HEK293T (cell line): ENCODE measurements around the gene PADI4.

ENCODE experiments used
- BHLHE40 ChIP-seq: fragments of 450-650 bp; IDR thresholded peaks from 2 replicates; pipeline ENCODE4 v1.6.1; 2016; ENCODE audit warnings: mild to moderate bottlenecking, moderate library complexity, borderline replicate concordance
- CTBP1 ChIP-seq: fragments of 450-650 bp; IDR thresholded peaks from 2 replicates; pipeline ENCODE4 v1.6.1; 2016; ENCODE audit warnings: borderline replicate concordance
- ELF4 ChIP-seq: fragments of 450-650 bp; IDR thresholded peaks from 2 replicates; pipeline ENCODE4 v1.6.1; 2017; ENCODE audit warnings: antibody characterized with exemption
- FOXA1 ChIP-seq: fragments of 450-650 bp; IDR thresholded peaks from 2 replicates; pipeline ENCODE4 v1.6.1; 2016; ENCODE audit warnings: mild to moderate bottlenecking
- FOXK2 ChIP-seq: fragments of 450-650 bp; IDR thresholded peaks from 2 replicates; pipeline ENCODE4 v1.6.1; 2016; ENCODE audit warnings: mild to moderate bottlenecking
- FOXM1 ChIP-seq: fragments of 450-650 bp; IDR thresholded peaks from 2 replicates; pipeline ENCODE4 v1.6.1; 2017; ENCODE audit warnings: mild to moderate bottlenecking, borderline replicate concordance
- HDGF ChIP-seq: fragments of 450-650 bp; IDR thresholded peaks from 2 replicates; pipeline ENCODE4 v1.6.1; 2017; ENCODE audit warnings: antibody characterized with exemption, borderline replicate concordance
- L3MBTL2 ChIP-seq: fragments of 450-650 bp; conservative IDR thresholded peaks from 2 replicates; pipeline ENCODE4 v1.6.1; 2016; ENCODE audit warnings: mild to moderate bottlenecking
- LEF1 ChIP-seq: fragments of 450-650 bp; IDR thresholded peaks from 2 replicates; pipeline ENCODE4 v1.6.1; 2017; ENCODE audit warnings: mild to moderate bottlenecking, borderline replicate concordance
- PKNOX1 ChIP-seq: fragments of 450-650 bp; IDR thresholded peaks from 2 replicates; pipeline ENCODE4 v1.6.1; 2016
- SP1 ChIP-seq: fragments of 450-650 bp; IDR thresholded peaks from 2 replicates; pipeline ENCODE4 v1.6.1; 2017
- TARDBP ChIP-seq: fragments of 450-650 bp; IDR thresholded peaks from 2 replicates; pipeline ENCODE4 v1.6.1; 2016
- ZNF384 ChIP-seq: fragments of 450-650 bp; IDR thresholded peaks from 2 replicates; pipeline ENCODE4 v1.6.1; 2016

GRCh38 chr1:17351598-17352324 lies 43.8 kb downstream of the PADI4 start:
- TF ChIP-seq FOXM1 (no peak), ZNF384 (no peak), CTBP1 (no peak), TARDBP (no peak), FOXK2 (no peak), SP1 (no peak), PKNOX1 (no peak), LEF1 (no peak), BHLHE40 (no peak), HDGF (no peak), ELF4 (no peak), FOXA1 (no peak), L3MBTL2 (no peak)
